Keratinocyte (primary cell): ENCODE results near the gene ZNF236. TPM values are rescaled to one million over a fixed set of nuclear protein-coding genes. Genes with fewer than 3 reads are reported as not detected.

Experiments
- DNase-seq: peaks from one replicate; pipeline ENCODE4 v3.0.0-alpha.2; 2011; ENCODE audit warnings: low read depth, missing footprints, low spot score
- FAIRE-seq: peaks from 2 replicates; lab custom pipeline; 2011; peaks lifted over from hg19 to GRCh38; lab: Jason Lieb, UNC
- H2AFZ ChIP-seq: 2 replicates; pipeline ENCODE4 v1.6.0; 2012; ENCODE audit warnings: low read length, control low read depth, inconsistent platforms; ENCODE audit not compliant: control insufficient read depth
- H3K27ac ChIP-seq: 2 replicates; pipeline ENCODE4 v1.5.1; 2011; ENCODE audit warnings: low read length; ENCODE audit not compliant: control insufficient read depth, insufficient read depth
- H3K27me3 ChIP-seq: 3 replicates; pipeline ENCODE4 v1.6.0; 2011; ENCODE audit warnings: low read length; ENCODE audit not compliant: control insufficient read depth, insufficient read depth; ENCODE audit errors: extremely low read depth
- H3K36me3 ChIP-seq, 2 experiments: 2 replicates in 1 of 2; 3 replicates in 1 of 2; pipeline ENCODE4 v1.5.1; 2011; ENCODE audit warnings: low read length in 2 of 2, mild to moderate bottlenecking in 1 of 2; ENCODE audit not compliant: control insufficient read depth in 2 of 2, insufficient read depth in 2 of 2; ENCODE audit errors: extremely low read depth in 1 of 2
- H3K4me1 ChIP-seq: 3 replicates; pipeline ENCODE4 v1.5.1; 2011; ENCODE audit warnings: low read length; ENCODE audit not compliant: control insufficient read depth, insufficient read depth; ENCODE audit errors: extremely low read depth
- H3K4me2 ChIP-seq: 3 replicates; pipeline ENCODE4 v1.6.0; 2011; ENCODE audit warnings: low read depth, low read length; ENCODE audit not compliant: control insufficient read depth, insufficient read depth; ENCODE audit errors: extremely low read depth
- H3K4me3 ChIP-seq, 3 experiments: fragments of 200-600 bp in 1 of 3; sonication (generic) in 1 of 3; 2 replicates in 2 of 3; 3 replicates in 1 of 3; pipeline ENCODE4 v1.5.1; 2011 to 2016; ENCODE audit warnings: low read length in 3 of 3, mild to moderate bottlenecking in 3 of 3, control low read depth in 2 of 3, inconsistent platforms in 1 of 3, low read depth in 1 of 3, mixed read lengths in 1 of 3, mixed run types in 1 of 3, moderate library complexity in 1 of 3; ENCODE audit not compliant: control insufficient read depth in 2 of 3, insufficient read depth in 2 of 3; ENCODE audit errors: extremely low read depth in 1 of 3
- H3K79me2 ChIP-seq: 2 replicates; pipeline ENCODE4 v1.6.0; 2012; ENCODE audit warnings: low read length; ENCODE audit not compliant: control insufficient read depth, insufficient read depth
- H3K9ac ChIP-seq: 3 replicates; pipeline ENCODE4 v1.6.0; 2011; ENCODE audit warnings: low read length; ENCODE audit not compliant: control insufficient read depth, insufficient read depth; ENCODE audit errors: extremely low read depth
- H3K9me1 ChIP-seq: 3 replicates; pipeline ENCODE4 v1.6.0; 2011; ENCODE audit warnings: low read length; ENCODE audit not compliant: control insufficient read depth, insufficient read depth; ENCODE audit errors: extremely low read depth
- H3K9me3 ChIP-seq: 2 replicates; pipeline ENCODE4 v1.5.1; 2012; ENCODE audit warnings: low read depth, low read length; ENCODE audit not compliant: control insufficient read depth
- H4K20me1 ChIP-seq: 3 replicates; pipeline ENCODE4 v1.6.0; 2011; ENCODE audit warnings: low read length; ENCODE audit not compliant: control insufficient read depth, insufficient read depth; ENCODE audit errors: extremely low read depth
- EZH2 ChIP-seq: IDR thresholded peaks from one replicate; pipeline ENCODE4 v1.6.1; 2012; ENCODE audit warnings: inconsistent platforms, mild to moderate bottlenecking, low read length, moderate library complexity
- dilution Hi-C: fragments of 300-500 bp; cut with MboI; formaldehyde crosslinking; loops from one replicate; pipeline ENCODE4 v1.7.0; 2020; ENCODE audit warnings: low sequenced_read_pairs; ENCODE audit not compliant: extremely low pct_ligation_motif_present
- polyA plus RNA-seq, 5 experiments: library from polyadenylated mRNA; depleted of rRNA in 3 of 5; stranded (reverse) in 3 of 5; stranded (forward) in 1 of 5; unstranded in 1 of 5; fragments of >200 nt; gene quantifications; 1 replicate in 1 of 5; 2 replicates in 3 of 5; 3 replicates in 1 of 5; pipeline versions ENCODE4 v1.2.1 to v1.2.3, GENCODE V29; 2011 to 2012; ENCODE audit warnings: missing spikeins in 2 of 5, low read depth in 1 of 5, low replicate concordance in 1 of 5
- TF ChIP-seq, protein P1 (sequence below), 3 experiments: IDR thresholded peaks in 1 of 3; conservative IDR thresholded peaks in 1 of 3; optimal IDR thresholded peaks in 1 of 3; 2 replicates in 2 of 3; 3 replicates in 1 of 3; pipeline versions ENCODE3 to v1.5.1; 2011; ENCODE audit warnings: low read length in 3 of 3, mild to moderate bottlenecking in 3 of 3, moderate library complexity in 2 of 3, control low read depth in 1 of 3, inconsistent platforms in 1 of 3; ENCODE audit not compliant: insufficient read depth in 2 of 3; ENCODE audit errors: extremely low read depth in 1 of 3

Gene ZNF236
- polyA plus RNA-seq, 1 donor (not counting 4 experiments of a cell fraction or from before 2014, with no cell fraction given): 4.5 TPM

DNA sequence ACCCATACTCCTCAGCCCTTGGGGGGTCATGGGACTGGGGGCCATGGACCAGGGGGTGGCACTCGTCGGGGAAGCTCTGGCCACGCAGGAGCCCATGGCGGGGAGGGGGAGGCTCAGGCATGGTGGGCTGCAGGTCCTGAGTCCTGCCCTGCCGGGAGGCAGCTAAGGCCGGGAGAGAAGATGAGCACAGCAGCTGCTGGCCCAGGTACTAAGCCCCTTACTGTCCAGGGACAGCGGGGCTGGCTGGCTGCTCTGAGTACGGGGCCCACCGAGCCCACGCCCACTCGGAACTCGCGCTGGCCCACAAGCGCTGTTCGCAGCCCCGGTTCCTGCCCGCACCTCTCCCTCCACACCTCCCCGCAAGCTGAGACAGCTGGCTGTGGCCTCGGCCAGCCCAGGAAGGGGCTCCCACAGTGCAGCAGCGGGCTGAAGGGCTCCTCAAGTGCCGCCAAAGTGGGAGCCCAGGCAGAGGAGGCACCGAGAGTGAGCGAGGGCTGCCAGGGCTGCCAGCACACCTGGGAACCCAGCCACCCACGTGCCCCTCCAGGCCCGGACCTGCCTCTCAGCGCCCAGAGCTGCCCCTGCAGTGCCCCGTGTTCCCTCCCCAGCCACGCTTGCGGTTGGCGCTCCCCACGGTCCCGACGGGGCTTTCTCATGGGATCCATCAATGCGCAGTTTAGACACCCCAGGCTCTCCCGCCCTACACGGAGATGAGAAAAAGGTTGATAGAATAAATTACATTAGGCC lies 33.6 kb upstream of the ZNF236 start:
- FAIRE-seq: no peak
- no peaks in the 10 kb centered on the region for H3K27me3 ChIP-seq

DNA sequence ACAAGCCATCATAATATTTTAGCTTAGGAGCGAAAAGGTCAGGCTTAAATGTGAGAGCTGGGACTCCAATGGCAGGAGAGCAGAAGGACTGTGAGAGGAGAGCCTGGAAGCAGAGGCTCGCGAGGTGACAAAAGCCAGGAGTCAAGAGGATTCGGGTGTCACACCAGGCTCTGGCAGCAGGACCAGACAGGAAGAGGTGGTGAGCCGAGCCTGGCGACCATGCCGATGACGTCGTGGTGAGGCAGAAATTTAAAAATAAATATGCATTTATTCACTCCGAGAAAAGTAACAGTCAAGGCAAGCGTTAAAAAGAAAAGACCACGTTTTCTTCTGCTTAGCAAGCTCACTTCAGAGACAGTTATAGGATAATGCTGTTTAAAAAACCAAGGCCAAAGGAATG lies 31.3 kb upstream of the ZNF236 start:
- Histone ChIP-seq H3K27me3 (no peaks in the 10 kb centered on the region), H3K4me1 (no peaks in the 10 kb centered on the region), H3K79me2 (no peaks in the 10 kb centered on the region), H3K9me3 (peaks cover 5% of the 10 kb centered on the region), H3K36me3 (no peaks in the 10 kb centered on the region), H3K9ac (no peak overlapping the region), H3K9me1 (no peaks in the 10 kb centered on the region), H4K20me1 (no peaks in the 10 kb centered on the region), H3K4me3 (no peak overlapping the region), H3K4me2 (no peak overlapping the region), H2AFZ (no peak overlapping the region), H3K27ac (no peak overlapping the region)
- DNase-seq (no peak), FAIRE-seq (no peak)
- dilution Hi-C loops: no loop called here
- no peak for TF ChIP-seq EZH2
- TF ChIP-seq, protein P1, sequence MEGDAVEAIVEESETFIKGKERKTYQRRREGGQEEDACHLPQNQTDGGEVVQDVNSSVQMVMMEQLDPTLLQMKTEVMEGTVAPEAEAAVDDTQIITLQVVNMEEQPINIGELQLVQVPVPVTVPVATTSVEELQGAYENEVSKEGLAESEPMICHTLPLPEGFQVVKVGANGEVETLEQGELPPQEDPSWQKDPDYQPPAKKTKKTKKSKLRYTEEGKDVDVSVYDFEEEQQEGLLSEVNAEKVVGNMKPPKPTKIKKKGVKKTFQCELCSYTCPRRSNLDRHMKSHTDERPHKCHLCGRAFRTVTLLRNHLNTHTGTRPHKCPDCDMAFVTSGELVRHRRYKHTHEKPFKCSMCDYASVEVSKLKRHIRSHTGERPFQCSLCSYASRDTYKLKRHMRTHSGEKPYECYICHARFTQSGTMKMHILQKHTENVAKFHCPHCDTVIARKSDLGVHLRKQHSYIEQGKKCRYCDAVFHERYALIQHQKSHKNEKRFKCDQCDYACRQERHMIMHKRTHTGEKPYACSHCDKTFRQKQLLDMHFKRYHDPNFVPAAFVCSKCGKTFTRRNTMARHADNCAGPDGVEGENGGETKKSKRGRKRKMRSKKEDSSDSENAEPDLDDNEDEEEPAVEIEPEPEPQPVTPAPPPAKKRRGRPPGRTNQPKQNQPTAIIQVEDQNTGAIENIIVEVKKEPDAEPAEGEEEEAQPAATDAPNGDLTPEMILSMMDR (optimal IDR thresholded peaks at IDR 0.05 in 1 of 3, IDR thresholded peaks at IDR 0.05 in 1 of 3, conservative IDR thresholded peaks at IDR 0.05 in 1 of 3; ENCODE audit: extremely low read depth in 1 of 3, insufficient read depth in 2 of 3, low read length in 3 of 3): no peak

More for the DNA sequence above, 33.6 kb upstream of the ZNF236 start:
- H3K9me1 ChIP-seq: no peaks in the 10 kb centered on the region
- no peak overlapping the region for H3K9ac ChIP-seq
- H3K27ac ChIP-seq: no peak overlapping the region
- H3K9me3 ChIP-seq: peaks cover 5% of the 10 kb centered on the region
- no peak for DNase-seq
- TF ChIP-seq EZH2: no peak
- TF ChIP-seq, protein P1 (optimal IDR thresholded peaks at IDR 0.05 in 1 of 3, IDR thresholded peaks at IDR 0.05 in 1 of 3, conservative IDR thresholded peaks at IDR 0.05 in 1 of 3; ENCODE audit: extremely low read depth in 1 of 3, insufficient read depth in 2 of 3, low read length in 3 of 3): no peak
- H3K36me3 ChIP-seq: no peaks in the 10 kb centered on the region
- dilution Hi-C loops: no loop called here
- H4K20me1 ChIP-seq: no peaks in the 10 kb centered on the region
- H3K4me2 ChIP-seq: no peak overlapping the region
- H2AFZ ChIP-seq: no peak overlapping the region
- H3K4me1 ChIP-seq: no peaks in the 10 kb centered on the region
- H3K4me3 ChIP-seq: no peak overlapping the region
- H3K79me2 ChIP-seq: no peaks in the 10 kb centered on the region
